GM21825 (cell line): Measurements from ENCODE around the gene PDIA5.

Experiments used
- ATAC-seq: cut with Tn5 transposase; IDR thresholded peaks from one replicate; pipeline ENCODE4 v1.9.1; 2021; ENCODE audit warnings: mild to moderate bottlenecking, moderate library complexity; ENCODE audit not compliant: unreplicated experiment

The PDIA5 gene

DNA sequence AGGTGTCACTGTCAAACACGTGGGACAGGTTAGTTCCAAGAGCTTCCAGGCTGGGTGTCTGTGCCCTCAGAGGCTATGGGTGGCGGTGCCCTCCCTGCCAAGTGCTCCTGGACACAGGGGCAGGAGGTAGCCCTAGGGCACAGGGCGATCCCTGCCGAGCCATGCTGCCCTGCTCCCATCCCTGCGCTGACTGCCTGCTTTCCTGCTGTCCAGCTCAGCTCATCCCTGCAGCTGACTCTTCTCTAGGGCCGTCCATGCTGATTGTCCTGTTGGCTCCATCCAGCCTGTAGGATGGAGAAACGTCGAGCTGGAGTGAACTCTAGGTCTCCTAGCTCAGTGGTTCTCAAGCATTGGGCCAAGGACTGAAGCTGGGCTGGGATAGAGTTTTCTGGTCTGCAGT is 3.7 kb downstream of the PDIA5 start:
- ATAC-seq = no peak

DNA sequence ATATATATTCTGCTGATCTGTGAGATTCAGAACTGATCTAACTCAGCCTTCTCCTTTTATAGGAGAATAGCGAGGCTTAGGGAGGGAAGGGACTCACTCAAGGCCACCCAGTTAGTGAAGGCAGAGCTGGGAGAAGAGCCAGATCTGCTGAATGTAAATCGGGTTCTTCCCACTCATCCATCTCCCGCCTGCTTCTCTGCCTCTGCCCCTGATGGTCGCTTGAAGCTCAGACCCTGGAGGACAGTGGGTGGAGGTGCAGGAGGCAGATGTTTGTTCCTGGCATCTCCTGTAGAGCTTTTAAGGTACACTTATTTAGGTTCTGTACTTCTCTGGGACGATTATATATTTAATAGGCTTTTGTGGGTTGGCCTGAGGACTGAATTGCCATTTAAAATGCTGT is 4.3 kb downstream of the PDIA5 start:
- ATAC-seq = no peak

DNA sequence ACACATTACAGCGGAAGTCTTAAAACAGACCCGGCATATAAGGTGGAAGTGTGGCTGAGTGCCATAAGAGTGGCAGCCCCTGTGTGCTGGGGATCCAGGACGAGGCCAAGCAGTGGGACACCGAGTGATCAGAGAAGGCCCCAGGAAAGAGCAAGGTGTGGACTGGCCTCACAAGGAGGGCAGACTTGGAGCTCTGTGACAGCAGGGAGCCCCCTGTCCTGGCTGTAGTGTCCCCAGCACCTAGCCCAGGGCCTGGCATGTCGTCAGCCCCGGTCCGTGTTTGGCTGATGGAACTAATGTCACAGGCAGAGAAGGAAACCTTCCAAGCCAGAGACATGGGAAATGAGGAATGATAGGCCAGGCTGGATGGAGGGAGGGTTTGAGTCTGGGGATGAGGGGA is 4.8 kb downstream of the PDIA5 start:
- no peak for ATAC-seq

DNA sequence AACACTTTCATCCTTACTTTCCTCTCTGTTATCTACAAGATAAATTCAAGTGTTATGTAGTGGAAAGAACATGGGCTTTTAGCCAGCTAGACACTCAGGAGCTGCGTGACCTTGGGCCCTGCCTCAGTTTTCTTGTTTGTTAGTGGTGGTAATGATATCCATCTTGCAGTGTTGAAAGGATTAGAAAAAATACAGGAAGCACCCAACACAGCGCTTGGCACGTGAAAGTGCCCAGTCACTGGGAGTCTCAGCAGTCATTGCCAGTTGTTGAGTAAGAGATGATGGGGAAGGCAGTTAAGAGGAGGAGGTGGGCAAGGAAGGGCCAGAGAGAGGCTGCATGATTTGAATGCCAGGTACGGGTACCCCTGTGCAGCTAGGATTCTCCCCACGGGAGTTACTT is 5.3 kb downstream of the PDIA5 start:
- ATAC-seq = no peak

DNA sequence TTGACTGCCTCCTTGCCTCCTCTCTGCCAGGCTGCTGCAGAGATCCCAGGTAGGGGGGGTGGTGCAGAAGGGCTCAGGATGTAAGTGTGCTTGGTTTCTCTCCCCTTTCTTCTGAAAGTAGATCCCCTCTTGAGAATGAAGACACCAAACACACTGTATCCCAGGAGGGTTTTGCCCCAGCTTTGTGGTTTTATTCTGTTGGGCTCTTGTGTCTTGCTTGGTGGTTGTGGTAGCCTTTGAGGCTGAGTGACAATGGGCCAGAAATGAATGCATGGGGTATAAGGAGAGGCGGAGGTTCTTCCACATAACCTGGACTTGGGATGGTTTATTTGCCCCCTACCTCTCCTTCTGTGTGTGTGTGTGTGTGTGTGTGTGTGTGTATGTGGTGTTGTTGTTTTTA is 5.7 kb downstream of the PDIA5 start:
- ATAC-seq = no peak

DNA sequence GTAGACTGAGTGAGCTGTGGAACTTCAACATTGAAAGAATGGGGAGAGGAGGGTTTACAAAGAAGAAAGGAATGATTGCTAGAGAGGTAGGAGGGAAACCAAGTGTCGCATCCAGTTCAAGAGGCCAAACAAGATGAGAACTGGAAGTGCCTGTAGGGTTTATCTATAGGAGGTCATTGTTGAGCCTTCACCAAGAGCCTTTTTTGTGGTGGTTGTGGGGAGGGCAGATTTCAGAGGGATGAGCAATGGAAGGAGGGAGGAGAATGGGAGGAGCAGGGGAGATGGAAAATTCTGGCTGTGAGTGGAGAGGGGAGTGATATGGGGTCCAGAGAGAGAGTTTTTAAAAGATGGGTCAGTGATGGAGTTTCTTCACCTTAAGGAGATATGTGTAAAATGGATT is 8.5 kb downstream of the PDIA5 start:
- ATAC-seq = no peak

DNA sequence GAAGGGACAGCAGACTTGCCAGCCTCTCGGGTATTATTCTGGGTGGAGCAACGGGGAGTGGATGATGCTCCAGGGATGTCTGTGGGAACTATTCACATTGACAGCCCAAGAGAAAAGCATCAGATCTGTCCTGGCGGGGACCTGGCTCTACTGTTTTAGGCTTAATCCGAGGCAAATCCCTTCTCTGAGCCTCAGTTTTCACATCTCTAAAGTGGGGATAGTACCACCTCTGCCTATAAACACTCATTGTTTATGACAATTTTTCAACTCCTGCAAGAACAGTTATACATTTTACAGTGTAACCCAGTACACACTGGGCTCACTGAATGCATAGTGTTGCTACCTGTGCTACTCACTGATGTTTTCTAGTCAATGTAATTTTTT is 9.3 kb downstream of the PDIA5 start:
- no peak for ATAC-seq

DNA sequence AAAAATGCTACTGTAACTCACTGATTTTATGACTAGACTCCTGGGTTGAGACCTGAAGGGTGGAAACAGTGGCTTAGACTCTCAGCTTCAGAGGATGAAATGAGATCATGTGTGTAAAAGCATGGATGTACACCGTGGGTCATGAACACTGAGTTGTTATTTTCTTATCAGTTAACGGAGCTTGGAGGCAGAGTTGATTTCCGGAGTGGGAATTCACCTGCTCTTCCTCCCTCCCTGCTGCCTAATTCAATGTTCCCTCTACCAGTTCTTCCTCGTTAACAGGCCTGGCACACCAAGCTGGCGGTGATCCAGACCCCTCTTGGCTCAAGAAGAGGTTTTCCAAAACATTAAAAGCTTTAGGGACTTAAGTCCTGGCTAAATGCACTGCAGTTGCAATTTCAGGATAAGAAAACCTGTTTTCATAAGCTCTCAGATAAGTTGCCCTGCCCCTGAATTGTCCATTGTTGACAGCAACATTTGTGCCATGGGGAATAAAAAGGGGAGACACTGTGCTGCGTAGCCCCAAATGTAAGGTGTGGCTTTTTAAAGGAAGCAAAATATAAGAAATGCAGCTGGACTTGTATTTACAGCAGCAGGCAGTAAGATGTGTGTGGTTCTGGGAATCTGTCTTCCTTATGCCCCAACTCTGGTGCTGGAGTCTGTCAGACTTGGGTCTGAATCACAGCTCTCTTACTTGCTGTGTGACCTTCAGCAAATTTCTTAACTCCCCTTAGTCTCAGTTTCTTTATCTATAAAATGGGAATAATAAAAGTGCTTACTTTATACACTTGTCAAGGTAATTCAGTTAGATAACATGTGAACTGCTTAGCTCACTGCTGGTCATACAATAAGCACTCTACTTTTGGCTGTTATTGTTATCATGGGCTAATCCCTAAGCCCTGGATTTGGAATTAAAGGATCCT is 9.9 kb downstream of the PDIA5 start:
- ATAC-seq = no peak

DNA sequence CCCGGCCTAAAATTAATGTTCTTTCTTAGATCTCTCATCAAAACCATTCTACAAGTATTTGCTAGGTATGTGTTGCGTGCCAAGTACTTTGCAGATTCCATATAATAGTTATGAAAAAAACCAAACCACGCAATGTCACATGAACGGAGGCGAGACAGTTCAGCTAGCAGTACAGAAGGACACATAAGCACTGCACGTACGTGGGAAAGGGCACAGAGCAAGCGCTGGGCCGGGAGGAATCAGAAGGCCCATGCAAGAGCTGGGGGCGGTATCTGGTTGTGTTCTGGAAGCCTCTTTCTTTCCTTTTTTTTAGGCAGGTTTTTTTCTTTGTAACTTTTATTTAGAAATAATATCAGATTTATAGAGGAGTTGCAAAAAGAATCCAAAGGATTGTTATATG is 11.3 kb downstream of the PDIA5 start:
- no peak for ATAC-seq

DNA sequence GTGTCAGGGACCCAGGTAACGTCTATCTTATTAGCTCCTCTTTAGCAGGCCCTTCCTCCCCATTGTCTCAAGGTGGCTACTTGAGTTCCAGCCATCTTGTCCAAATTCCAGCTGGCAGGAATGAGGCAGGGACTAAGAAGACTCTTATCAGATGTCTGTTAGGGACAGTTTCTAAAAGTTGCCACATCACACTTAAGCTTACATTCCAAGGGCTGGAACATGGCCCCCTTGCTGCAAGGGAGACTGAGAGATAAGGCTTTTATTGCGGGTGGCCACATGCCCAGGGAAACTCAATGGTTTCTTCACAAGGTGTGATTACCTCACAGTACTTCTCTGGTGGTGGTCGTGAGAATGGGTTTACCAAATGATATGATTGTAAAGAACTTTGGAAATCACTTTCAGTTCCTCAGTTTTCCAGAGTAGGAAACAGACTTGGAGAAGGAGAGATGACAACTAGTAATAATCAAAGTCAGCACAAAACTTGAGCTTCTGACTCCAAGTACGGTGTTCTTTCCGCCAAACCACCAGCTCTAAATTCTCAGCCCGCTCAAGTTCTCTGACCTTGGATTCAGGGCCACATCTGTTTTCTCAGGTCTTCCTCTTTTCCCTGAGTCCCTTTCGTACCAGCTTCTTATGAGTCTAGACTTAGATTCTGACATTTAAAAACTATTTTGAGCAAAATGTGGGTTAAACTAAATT is 14.2 kb downstream of the PDIA5 start:
- no peak for ATAC-seq

DNA sequence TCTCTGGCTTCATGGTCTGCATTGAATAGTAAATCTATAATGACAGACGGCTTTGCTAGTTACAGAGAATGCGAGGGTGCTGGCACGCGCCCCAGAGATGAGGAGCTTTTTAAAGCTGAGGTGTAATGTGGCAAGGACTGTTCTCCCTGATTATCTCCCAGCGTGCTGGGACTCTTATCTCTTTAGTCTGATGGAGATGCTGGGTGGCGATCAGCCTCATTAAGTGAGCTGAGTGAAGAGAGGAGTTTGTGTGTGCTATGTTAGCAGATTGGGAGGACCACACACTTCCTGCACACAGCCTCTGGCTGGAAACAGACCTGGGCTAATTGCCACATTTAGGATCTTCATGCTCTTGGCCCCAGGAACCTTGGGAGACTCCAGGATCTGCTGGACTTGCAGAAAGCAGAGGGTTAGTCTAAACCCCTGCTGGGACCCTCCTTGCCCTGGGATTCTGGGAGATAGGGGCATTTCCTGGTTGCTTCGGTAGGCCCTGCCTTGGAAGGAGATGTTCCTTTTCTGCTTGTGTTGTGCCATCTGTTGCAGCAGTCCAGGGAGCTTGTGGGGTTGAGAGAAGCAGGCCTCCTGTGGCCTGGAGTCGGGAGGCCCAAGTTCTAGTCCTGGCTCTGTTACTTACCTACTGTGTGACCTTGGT is 15.0 kb downstream of the PDIA5 start:
- peak; percentile 13 for ATAC-seq

DNA sequence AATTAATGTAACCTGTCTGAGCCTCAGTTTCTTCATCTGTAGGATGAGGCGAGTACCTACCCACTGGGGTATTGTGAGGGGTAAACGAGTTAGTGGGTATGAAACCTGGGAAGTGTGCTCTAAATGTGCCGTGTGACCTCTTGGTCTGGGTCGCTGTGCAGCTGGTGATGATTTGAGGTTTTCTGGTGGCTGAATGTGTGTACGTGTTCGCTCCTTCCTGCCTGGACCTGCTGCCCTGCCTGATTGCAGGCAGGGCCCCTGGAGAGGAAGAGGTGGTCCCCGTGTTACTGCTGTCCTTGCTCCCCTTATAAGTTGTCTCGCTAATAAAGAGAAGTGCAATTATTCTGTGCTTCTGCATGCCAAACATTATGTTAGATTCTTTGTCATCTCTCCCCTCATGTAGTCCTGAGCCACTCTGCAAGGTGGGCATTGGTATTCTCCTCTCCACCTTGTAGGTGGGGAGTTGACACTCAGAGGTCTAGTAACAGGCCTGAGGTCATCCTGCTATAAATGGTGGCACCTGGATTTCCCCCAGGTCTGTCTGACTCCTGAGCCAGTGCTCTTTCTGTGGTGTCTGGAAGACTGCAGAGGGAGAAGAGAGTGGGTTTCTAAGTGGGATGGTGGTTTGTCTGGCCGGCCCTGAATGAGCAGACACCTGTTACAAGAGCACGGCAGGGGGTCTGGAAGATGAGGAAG is 15.7 kb downstream of the PDIA5 start:
- ATAC-seq = peak; percentile 77

DNA sequence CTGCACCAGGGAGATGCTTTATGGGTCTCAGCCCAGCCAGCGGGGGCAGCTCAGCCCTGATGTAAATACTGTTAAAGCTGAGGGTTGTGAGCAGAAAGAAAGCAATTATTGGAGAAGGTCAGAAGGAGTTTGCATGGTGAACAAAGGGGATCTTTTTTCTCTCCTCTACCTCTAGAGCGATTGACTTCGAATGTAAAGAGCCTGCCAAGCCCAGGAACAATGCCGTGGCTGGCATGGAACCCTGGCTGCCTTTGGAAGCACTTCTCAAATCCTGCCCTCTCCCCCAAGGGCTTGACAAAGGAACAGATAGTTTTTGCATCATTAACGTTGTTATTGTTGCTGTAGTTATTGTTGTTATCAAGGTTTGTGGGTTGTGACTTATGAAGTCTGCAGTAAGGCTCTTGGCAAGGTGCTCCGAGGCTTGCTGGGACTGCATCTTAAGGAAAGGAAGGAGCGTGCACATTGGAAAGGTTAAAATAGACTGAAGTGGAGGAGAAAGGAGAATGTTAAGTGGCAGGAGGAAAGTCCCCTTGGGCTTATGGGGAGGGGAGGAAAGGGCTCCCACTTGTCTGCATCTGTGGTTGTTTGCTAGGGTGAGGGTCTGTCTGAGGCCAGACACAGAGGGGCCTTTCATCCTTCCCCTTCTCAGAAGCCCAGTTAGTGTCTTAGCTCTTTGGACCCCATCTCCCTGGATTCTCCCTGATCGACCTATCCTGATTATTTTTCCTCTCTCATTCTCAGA is 16.7 kb downstream of the PDIA5 start:
- ATAC-seq = no peak

DNA sequence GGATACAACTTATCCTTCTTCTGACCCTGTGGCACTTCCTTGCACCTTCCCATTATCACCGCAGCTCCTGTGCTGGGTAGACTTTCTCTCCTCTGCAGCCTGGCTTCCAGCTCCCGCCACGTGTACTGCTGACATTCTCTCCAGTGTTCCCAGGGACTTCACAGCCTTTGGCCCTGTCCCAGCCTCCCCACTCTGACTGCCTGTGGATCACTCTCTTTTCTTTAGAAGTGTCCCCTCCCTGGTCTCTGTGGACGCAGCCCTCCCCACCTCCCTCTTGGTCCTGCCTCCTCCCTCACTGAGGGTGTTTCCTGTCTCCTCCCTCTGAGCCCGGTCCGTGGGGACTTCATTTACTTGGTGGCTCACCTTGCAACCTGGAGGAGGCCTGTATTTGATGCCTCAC is 17.4 kb downstream of the PDIA5 start:
- ATAC-seq = no peak

DNA sequence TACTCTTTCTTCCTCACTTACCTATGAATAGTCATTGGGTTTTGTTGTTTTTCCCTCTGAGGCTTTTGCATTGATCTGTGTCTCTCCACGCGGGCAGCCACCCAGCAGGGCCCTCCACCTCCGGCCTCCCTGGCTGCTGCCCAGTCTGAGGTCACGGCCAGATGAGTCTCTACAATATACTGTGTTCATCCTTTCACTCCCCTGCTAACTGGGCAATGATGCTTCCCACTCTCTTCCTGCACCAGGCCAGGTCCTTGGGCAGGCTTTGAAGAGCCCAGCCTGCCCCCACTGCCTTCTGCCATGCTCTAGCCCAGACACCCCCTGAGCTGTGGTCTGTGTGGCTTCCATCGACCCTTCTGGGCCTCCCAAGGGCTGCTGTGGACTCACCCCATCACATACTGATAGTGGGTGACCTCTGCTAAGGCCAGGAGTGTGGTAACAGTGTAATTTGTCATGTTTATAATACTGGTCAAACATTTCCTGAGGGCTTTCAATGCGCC is 18.0 kb downstream of the PDIA5 start:
- no peak for ATAC-seq

DNA sequence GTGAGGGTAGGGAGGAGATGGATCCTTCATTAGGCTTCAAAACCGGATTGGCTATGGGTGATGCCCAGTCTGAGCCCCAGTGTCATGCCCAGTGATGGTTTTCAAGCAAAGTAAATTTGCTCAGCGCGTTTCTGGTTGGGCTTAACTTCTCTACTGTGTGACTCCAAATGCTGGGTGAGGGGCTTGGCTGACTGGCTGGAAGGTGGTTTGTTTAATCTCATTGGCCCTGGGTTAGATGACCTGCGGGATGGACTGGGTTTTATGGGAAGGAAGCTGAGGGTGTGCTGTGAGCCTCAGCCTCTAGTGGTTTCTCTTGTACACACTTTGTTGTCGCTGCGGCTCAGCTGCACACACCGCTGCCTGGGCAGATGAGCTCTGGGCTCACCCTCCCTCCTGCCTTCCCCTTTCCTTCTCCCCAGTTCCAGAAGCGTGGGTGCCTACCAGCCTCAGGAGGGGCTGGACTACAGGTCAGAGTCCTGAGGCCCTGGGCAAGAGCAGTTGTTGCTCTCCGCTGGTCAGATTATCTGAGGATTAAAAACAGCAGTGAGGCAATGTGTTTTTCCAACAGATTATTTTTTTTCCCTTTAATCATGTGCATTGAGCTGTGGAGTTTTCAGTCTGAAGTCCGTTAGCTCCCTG is 18.6 kb downstream of the PDIA5 start:
- ATAC-seq = no peak

DNA sequence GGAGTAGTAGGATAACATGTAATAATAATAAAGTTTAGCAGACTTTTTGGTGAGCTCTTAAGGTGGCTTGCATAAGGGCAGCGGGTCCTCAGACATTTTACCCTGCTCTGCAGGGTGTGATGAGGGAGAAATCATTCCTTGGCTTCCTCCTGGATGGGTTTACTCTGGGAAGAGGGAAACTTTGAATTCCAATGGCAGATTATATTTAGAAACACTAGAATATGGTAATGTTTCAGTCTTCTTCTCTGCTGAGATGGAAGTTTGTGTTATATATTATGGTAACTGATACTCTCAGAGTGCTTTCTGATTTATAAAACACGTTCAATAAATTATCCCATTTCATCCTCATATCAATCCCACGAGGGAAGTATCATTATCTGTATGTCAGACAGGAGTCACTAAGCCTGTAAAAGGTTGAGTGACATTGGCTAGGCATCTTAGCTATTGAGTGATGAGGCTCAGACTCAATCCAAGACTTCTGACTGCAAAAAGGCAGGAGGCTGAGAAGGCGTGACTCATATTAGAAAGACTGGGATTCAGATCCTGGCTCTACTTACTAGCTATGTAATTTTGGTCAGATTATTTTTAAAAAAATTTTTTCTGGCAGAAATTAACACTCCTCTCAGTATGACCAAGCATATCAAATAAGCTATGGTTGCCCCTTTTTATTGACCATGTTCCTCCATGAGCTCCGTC is 19.3 kb downstream of the PDIA5 start:
- ATAC-seq = no peak

DNA sequence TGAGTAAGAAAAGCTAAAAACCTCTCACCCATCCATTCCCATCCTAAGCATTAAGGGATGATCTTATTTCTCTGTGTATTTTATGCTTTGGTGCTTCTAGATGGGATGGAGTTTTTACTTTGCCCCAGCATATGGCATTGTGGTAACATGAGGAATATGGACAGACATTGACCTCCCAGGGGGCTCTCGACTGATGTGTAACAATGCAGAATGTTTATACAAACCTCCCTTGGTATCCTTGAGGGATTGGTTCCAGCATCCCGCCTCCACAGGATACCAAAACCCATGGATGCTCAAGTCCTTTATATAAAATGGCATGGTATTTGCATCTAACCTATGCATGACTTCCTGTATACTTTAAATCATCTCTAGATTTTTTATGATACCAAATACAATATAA is 21.6 kb downstream of the PDIA5 start:
- no peak for ATAC-seq

DNA sequence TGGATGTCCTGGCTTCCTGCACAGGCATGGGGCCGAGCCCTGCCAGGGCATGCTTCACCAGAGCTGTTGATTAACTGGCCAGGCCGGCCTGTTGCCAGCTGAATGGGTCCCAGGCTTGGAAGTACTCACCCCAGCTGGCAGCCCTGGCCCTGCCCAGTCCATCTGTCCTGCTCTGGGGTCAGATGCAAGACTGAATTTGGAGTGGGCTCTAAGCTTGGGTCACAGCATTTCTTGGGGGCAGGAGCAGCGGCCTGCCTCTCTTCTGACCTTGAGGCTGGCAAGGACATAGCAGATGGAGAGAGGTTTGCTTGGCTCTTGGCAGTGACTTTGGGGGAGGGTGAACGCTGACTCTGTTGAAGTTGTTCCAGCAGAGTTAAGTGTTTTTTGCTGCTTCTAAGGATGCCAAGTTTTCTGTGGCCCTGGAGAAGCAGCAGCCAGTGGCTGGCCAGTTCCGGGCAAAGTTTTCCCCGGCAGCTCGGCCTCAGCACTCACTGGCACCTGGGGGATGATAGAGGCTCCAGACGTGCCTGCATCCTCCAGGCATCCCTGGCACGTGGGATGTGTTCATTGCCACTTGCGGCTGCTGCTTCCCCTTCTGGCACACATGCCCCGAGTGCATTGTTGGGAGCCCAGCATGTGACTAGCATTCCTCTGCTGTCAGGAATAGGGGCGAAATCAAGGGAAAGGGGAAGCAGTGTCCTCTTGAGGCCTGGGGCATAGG is 22.9 kb downstream of the PDIA5 start:
- no peak for ATAC-seq
